HG02840 (cell line): ENCODE data around the gene GPR18.

Experiments used
- ATAC-seq: cut with Tn5 transposase; IDR thresholded peaks from one replicate; pipeline ENCODE4 v1.9.1; 2021; ENCODE audit warnings: mild to moderate bottlenecking, moderate library complexity, moderate number of reproducible peaks; ENCODE audit not compliant: unreplicated experiment, low FRiP score

The GPR18 gene

GRCh38 chr13:99258210-99258860 is at the start of gene GPR18:
Gene GPR18, minus strand, starts transcription at chr13:99258379. Its CDS starts 2,507 bp downstream, at chr13:99255872.
- peak; percentile 83 for ATAC-seq

- ATAC-seq, result peak; percentile 34
Observed at GRCh38 chr13:99307648-99308339, 49.6 kb upstream of the GPR18 start.

GRCh38 chr13:99307247-99307646 is 49.1 kb upstream of the GPR18 start, which contains the start of gene GPR183:
Gene GPR183, minus strand, starts transcription at chr13:99307399. Its CDS starts 11,254 bp downstream, at chr13:99296145.
- ATAC-seq, result peak; percentile 43

GRCh38 chr13:99305566-99305965 is 47.4 kb upstream of the GPR18 start:
- no peak for ATAC-seq

- no peak for ATAC-seq
Observed at GRCh38 chr13:99305158-99305557, 47.0 kb upstream of the GPR18 start.

- ATAC-seq, result no peak
Observed at GRCh38 chr13:99304541-99304940, 46.4 kb upstream of the GPR18 start.

GRCh38 chr13:99303863-99304521 is 45.8 kb upstream of the GPR18 start:
- ATAC-seq, result no peak

GRCh38 chr13:99302637-99303505 is 44.7 kb upstream of the GPR18 start:
- no peak for ATAC-seq

- ATAC-seq, result no peak
Observed at GRCh38 chr13:99301913-99302636, 43.9 kb upstream of the GPR18 start.

GRCh38 chr13:99301056-99301838 is 43.1 kb upstream of the GPR18 start:
- ATAC-seq, result no peak

- no peak for ATAC-seq
Observed at GRCh38 chr13:99299920-99300341, 41.8 kb upstream of the GPR18 start.

- no peak for ATAC-seq
Observed at GRCh38 chr13:99299256-99299919, 41.2 kb upstream of the GPR18 start.

GRCh38 chr13:99298056-99298455 is 39.9 kb upstream of the GPR18 start:
- no peak for ATAC-seq

- no peak for ATAC-seq
Observed at GRCh38 chr13:99297331-99297730, 39.2 kb upstream of the GPR18 start.

GRCh38 chr13:99296398-99296797 is 38.2 kb upstream of the GPR18 start:
- no peak for ATAC-seq

- ATAC-seq, result no peak
Observed at GRCh38 chr13:99295488-99296252, 37.5 kb upstream of the GPR18 start.

GRCh38 chr13:99294958-99295357 is 36.8 kb upstream of the GPR18 start:
- no peak for ATAC-seq

GRCh38 chr13:99294198-99294597 is 36.0 kb upstream of the GPR18 start:
- ATAC-seq, result no peak
